Measurements from ENCODE around the gene CCNG2. TPM values are rescaled to one million over a fixed set of nuclear protein-coding genes. Genes with fewer than 3 reads are reported as not detected.

Gene CCNG2
- polyA plus RNA-seq, 1 experiment: 42.3 TPM

- Histone ChIP-seq H3K27me3 (ENCODE audit: control insufficient read depth, insufficient read depth, low read length) (peaks cover 21% of the 10 kb centered on the region), H3K4me3 (ENCODE audit: low read depth, low read length) (no peak overlapping the region), H3K9me3 (ENCODE audit: control insufficient read depth, insufficient read depth, low read length) (no peaks in the 10 kb centered on the region), H3K27ac (ENCODE audit: low read depth, low read length) (no peak overlapping the region)
- CTCF ChIA-PET: no interaction called here
- no peak for TF ChIP-seq CTCF (IDR thresholded peaks at IDR 0.05; ENCODE audit: low read depth, low read length)
- POLR2A ChIA-PET: no interaction called here
- DNase-seq (ENCODE audit: low read depth, low spot score): no peak
Measured at GRCh38 chr4:77219266-77219665, 62.3 kb downstream of the CCNG2 start.

Small RNA genes lying within 50 kb of the gene (small RNA-seq; reads per million reads assigned to genes)
- gene RNU6-1187P (ENCODE audit: insufficient read length, low read depth): not detected

Other genes starting within 250 kb of the CCNG2 start
- gene SEPTIN11, start 207.5 kb upstream of the CCNG2 start, polyA plus RNA-seq (2011; rRNA removed): 598 and 728 TPM in 2 replicates
- 178 and 226 TPM in 2 replicates for gene CCNI, start 81.2 kb upstream of the CCNG2 start, polyA plus RNA-seq (2011; rRNA removed)